HepG2 (cell line): Measurements from ENCODE around the gene PTPRM.

Experiments used
- CHD2 ChIP-seq: IDR thresholded peaks from 2 replicates; pipeline ENCODE4 v1.6.1; 2011; ENCODE audit warnings: low read depth, low read length, improper control_type of control experiment
- KLF16 ChIP-seq, 2 experiments: sonication (generic) in 1 of 2; formaldehyde crosslinking in 1 of 2; IDR thresholded peaks; 2 replicates each; pipeline versions ENCODE4 v1.6.1 to v1.8.0; 2016 to 2023; ENCODE audit warnings: missing genetic modification reagents in 2 of 2, missing compliant biosample characterization in 1 of 2
- SP2 ChIP-seq: sonication (generic); formaldehyde crosslinking; IDR thresholded peaks from 2 replicates; pipeline ENCODE4 v1.5.1; 2020; ENCODE audit warnings: mild to moderate bottlenecking, missing genetic modification reagents
- ZBTB3 ChIP-seq: sonication (generic); formaldehyde crosslinking; IDR thresholded peaks from 2 replicates; pipeline ENCODE4 v1.4.0; 2020; ENCODE audit warnings: low read depth, mild to moderate bottlenecking, moderate library complexity, missing genetic modification reagents, borderline replicate concordance
- TF ChIP-seq, protein P1 (sequence below): sonication (generic); formaldehyde crosslinking; IDR thresholded peaks from 2 replicates; pipeline ENCODE4 v1.5.0; 2020; ENCODE audit warnings: mild to moderate bottlenecking, missing genetic modification reagents, moderate library complexity
- TF ChIP-seq, protein P2 (sequence below): sonication (generic); formaldehyde crosslinking; IDR thresholded peaks from 2 replicates; pipeline ENCODE4 v1.5.0; 2020; ENCODE audit warnings: missing genetic modification reagents, mild to moderate bottlenecking, borderline replicate concordance
- TF ChIP-seq, protein P3 (sequence below): sonication (generic); formaldehyde crosslinking; IDR thresholded peaks from 2 replicates; pipeline ENCODE4 v1.4.0; 2020; ENCODE audit warnings: missing genetic modification reagents

DNA sequence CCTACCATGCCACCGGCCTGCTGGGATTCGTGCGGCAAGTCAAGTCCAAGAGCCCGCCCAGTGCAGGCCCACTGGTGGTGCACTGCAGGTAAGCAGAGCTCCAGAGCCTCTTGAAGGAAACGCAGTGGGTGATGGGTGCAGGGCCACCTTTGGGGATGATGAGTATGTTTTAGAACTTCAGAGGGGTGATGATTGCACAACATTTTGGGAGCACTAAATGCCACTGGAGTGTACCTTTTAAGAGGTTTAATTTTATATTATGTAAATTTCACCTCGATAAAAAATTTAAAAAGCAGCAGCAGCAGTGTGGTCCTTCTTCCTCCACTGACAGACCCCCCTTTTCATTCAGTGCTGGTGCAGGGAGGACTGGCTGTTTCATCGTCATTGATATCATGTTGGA is 809.0 kb downstream of the PTPRM start:
- TF ChIP-seq SP2 (no peak), ZBTB3 (CRISPR knock-in tag) (no peak), CHD2 (no peak), KLF16 (CRISPR knock-in tag; IDR thresholded peaks at IDR 0.05) (no peak)
- TF ChIP-seq, protein P1, sequence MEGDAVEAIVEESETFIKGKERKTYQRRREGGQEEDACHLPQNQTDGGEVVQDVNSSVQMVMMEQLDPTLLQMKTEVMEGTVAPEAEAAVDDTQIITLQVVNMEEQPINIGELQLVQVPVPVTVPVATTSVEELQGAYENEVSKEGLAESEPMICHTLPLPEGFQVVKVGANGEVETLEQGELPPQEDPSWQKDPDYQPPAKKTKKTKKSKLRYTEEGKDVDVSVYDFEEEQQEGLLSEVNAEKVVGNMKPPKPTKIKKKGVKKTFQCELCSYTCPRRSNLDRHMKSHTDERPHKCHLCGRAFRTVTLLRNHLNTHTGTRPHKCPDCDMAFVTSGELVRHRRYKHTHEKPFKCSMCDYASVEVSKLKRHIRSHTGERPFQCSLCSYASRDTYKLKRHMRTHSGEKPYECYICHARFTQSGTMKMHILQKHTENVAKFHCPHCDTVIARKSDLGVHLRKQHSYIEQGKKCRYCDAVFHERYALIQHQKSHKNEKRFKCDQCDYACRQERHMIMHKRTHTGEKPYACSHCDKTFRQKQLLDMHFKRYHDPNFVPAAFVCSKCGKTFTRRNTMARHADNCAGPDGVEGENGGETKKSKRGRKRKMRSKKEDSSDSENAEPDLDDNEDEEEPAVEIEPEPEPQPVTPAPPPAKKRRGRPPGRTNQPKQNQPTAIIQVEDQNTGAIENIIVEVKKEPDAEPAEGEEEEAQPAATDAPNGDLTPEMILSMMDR (CRISPR knock-in tag): no peak
- TF ChIP-seq, protein P2, sequence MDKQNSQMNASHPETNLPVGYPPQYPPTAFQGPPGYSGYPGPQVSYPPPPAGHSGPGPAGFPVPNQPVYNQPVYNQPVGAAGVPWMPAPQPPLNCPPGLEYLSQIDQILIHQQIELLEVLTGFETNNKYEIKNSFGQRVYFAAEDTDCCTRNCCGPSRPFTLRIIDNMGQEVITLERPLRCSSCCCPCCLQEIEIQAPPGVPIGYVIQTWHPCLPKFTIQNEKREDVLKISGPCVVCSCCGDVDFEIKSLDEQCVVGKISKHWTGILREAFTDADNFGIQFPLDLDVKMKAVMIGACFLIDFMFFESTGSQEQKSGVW (CRISPR knock-in tag): no peak
- TF ChIP-seq, protein P3, sequence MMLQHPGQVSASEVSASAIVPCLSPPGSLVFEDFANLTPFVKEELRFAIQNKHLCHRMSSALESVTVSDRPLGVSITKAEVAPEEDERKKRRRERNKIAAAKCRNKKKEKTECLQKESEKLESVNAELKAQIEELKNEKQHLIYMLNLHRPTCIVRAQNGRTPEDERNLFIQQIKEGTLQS (CRISPR knock-in tag): no peak
